GM19099 (cell line): ENCODE results near the gene AFAP1L1.

Source experiments
- POLR2A ChIP-seq: IDR thresholded peaks from 3 replicates; pipeline ENCODE4 v1.6.1; 2011; ENCODE audit warnings: low read depth; ENCODE audit not compliant: insufficient read length; ENCODE audit errors: extremely low read depth

The AFAP1L1 gene

DNA sequence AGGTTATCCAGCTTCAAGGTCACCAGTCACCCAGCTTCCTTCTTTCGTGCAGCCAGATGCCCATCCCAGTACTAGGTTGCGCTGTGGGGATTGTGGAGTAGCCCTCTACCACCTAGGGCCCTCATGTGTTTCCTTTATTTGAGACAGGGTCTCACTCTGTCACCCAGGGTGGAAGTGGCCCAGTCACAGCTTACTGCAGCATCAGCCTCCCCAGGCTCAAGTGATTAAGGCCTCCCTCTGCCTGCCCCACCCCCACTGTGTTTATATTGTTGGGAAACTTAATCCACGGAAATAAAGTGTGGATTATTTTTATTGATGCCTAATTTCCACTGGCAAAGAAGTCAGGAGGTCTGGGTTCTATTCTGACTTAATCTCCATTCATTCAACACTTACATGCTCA lies 103.1 kb downstream of the AFAP1L1 start:
- no peak for TF ChIP-seq POLR2A

DNA sequence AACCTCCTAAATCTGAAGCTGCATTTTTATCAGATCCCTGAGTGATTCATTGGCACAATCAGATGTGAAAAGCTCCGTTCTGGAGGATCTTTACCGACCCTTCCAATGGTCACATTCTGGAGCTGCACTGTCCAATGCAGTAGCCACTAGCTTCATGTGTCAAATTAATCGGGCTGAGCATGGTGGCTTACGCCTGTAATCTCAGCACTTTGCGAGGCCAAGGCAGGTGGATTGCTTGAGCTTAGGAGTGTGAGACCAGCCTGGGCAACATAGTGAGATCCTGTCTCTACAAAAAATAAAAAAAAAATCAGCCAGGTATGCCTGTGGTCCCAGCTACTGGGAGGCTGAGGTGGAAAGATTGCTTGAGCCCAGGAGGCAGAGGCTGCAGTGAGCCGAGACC lies 103.8 kb downstream of the AFAP1L1 start:
- no peak for TF ChIP-seq POLR2A

DNA sequence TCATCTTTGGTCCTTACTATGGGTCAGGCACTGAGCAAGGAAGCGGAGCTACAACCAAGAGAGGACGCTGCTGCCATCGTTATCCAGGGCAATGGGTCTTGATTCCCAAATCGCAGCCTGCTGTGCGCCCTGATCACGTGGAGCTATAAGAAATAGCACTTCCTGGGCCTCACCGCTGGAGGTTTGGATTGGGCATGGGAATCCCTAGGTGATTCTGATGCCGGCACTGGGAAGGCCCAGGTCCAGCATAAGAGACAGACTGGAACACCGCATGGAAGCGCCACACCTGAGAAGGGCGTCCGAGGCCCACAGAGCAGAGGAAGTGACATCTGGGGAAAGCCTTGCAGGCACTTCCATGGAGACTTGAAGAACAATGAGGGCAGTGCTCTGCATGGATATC lies 104.4 kb downstream of the AFAP1L1 start:
- no peak for TF ChIP-seq POLR2A

DNA sequence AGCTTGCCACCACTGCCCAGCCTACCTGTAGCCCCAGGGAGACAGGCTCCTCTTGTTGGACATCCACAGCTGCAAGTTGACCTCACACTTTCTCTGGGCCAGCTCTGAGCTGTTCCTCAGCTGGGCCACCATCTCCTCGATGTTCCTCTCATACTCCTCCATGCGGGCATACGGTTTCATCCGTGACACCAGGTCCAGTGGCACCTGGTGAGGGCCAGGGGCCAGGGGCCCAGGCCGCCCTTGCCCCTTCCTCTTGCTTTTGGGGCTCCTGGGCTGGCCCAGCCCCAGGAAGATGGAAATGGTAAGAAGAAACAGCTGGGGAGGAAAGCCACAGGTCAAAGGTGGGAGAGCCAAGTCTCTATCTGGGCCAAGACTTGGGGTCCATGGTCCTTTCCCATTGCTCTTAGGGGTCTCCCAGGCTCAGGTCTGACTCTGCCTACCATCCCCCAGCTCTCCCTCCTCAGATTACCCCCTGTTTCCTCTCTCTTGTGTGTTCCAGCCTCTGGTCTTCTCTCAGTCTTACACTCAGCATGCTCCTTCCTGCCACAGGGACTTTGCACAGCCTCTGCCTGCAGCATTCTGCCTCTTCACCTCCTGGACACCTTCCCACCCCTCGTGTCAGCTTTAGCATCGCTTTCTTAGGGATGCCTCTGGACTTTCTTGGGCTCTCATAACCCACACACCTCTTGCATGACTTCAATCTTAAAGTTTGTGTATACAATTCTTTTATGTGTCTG lies 105.2 kb downstream of the AFAP1L1 start:
- TF ChIP-seq POLR2A, result no peak

DNA sequence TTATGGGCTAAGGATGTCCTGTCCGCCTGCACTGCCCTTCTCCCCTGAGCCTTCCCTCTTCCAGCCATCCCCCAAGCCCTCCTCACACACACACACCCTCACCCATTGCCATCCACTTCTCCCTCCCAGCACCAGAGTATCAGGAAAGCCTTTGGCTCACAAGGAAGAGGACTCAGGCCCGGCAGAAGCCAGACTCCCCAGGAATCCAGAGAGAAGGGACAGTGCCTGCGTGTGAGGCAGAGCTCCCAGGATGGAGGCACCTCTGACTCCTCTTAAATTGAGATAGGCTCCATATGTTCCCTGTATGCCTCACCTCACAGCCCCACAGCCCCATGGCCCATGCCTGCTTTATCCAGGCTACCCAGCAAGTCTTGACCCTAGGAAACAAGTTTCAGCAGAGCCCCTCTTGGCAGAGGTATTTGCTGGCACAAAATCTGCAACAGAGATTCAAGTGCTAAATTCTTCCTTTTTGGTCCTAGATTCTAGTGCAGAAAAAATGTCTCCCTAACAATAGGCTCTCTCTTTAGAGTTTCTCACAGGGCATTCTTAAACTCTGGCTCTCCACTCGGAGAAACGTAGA lies 106.7 kb downstream of the AFAP1L1 start:
- no peak for TF ChIP-seq POLR2A

DNA sequence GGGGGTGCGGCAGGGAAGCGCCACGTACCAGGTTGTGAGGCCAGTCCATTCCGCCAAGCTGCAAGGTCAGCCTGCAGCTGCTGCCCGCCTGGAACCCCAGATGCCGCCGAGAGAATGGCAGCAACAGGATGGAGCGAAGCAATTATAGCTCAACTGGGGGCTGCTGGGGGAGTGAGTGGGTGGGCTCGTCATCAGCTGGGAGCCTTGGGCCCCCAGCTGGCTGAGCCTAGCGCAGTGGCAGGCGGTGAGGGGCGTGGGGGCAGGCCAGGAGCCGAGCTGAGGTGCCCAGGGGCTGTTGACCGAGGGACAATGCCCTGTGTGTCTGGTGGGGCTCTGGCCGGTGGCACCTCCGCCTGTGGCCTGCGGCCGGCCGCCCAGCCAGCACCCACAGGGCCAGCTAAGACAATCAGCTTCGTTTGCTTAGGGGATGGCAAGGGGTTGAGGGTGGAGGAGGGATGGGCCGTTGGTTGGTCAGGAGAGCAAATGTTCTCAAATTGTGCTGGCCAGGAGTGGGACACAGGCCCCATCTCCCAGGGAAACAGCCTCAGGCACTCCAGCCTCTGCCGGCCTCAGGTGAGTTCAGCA lies 107.6 kb downstream of the AFAP1L1 start, which contains the start of gene IL17B:
Gene IL17B, minus strand, starts transcription at position 116 of the 585 bp plus-strand sequence. Its CDS starts 67 bp downstream, at position 49.
- no peak for TF ChIP-seq POLR2A

DNA sequence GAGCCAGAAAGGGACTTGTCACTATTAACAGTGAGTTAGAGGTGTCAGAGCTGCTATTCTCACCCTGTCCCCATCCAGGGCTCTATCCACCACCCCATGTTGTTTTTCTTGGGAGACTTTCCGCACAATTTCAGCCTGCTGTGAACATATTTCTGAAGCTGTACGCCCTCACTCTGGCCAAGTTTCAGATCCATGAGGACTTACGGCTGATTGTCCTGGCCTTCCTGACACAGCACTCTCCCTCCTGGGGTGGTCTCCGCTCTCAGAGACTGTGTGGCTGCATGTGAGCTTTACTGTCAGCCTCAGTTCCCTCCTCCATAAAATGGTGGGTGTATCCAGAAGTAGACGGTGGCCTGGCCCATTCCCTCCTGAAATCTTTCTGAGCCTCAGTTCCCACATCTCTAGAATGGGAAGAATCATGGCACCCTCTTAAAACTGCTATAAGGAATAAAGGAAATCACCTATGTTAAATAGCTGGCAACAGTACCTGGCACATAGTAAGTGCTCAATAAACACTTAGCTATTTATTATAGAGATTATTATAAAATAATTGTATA lies 108.2 kb downstream of the AFAP1L1 start:
- TF ChIP-seq POLR2A, result no peak

DNA sequence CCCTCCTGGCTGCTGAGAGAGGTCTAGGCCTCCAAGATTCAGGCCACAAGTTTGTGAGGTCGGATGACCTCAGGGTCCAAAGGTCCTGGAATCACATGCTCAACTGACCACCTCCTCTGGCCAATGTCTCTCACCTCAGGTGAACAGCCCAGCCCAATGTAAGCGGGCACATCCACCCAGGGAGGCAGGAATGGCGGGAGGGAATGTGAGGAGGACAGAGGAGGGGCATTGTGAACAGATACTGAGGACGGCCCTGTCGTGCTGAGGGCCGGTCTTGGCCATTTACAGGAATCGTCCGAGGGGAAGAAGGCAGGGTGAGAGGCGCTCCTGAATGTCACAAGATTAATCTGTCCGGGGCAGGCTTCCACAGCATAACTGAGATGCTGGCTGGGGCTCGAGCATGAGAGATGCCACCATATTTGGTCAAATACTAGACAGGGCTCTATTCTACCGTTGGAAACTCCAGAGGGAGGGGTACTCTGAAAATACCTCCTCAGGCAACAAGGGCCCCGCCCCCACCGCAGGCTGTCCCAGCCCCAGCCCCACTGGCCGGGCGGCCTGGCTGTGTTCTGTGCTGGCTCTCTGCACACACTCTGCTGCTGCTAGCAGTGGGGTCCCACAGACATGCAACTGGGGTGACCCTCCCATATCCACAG lies 108.9 kb downstream of the AFAP1L1 start:
- TF ChIP-seq POLR2A, result no peak

DNA sequence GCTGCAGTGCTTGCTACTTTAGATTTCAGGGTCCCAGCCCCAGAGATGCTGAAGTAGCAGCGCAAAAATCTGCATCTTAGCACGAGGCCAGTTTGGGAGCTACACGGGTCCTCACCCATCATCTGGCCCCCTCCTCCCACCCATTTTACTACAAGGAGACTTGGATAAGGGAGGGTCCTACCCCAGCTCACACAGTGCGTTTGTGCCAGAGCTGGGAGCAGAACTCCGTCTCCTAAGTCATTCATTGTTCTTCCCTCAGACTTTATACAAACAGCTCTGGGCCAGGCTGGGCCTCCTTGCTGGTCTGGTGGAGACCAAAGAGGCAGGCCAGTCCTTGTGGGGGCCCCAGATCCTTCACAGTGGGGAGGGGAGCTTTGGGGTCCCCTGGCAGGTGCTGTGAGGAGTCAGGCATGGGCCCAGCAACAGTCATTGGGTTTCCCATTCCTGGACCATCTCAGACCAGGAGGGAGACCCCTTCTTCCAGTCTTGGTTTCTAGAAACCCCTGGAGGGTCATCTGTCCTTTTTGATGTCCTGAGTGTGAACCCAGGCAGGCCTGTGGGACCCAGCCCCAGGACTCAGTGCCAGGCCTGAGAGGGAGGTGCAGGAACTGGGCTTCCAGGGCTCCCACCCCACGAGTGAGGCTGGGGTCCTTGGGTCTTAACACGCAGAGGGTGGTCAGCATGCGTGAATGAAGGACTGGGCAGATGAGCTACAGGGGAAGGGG lies 109.8 kb downstream of the AFAP1L1 start:
- TF ChIP-seq POLR2A, result no peak

DNA sequence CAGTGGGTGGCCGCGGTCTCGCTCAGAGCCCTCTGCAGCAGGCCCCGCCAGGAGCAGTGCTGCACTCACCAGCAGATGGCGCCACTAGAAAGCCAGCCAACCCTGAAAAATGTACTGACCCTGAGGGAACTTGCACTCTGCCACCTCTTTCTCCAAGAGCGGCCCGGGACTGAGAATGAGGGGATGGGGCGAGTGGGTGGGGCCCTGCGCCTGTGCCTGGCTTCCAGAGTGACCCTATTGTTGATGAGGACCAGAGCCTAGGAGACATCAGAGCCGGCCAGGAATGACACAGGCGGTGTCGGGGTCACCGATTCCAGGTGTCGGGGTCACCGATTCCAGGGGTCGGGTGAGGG lies 110.3 kb downstream of the AFAP1L1 start:
- TF ChIP-seq POLR2A, result no peak

DNA sequence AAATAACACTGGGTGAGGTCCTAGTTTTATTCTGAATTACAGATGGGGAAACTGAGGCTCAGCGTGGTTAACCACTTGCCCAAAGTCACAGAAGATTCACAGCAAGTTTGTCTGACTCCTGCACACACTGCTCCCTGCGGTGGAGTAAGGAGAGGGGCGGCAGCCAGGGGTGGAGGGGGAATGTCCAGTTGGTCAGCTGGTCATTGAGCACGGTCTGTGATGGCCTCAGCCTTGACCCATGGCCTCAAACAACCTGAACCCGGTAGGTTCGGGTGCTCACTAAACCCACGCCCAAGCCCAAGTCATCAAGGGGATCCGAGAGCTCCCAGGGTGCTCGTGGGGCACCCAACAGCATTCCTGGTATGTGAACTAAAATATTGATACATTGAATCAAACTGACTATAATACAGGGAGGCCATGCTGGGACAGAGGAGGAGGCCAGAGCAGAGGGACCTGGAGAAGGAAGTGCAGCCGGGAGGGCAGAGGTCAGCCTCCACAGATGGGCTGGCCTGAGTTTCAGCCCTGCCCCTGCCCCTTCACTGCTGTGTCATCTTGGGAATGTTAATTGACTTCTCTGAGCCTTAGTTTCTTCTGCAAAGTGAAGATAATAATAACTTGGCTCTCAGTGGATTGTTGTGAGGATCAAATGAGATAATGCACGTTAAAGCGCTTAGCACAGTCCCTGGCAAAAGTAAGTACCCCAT lies 111.0 kb downstream of the AFAP1L1 start:
- no peak for TF ChIP-seq POLR2A

DNA sequence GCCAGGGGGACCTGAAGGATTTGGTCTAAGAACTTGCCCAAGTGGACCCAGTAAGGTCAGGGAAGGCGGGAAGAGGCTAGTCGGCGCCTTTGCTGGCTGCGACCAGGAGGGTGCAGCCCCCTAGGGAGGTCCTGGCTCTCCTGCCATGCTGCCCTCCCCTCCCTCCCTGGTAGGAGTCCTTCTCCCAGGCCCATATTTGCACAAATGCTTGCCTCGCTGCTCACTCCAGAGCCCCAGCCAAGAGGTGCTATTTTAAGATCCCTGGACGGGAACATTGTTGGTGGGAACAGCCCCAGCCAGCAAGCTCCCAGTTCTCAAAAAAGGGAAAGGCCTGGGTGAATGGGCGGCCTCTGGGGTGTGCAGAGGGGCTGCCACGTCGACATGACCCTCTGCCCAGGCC lies 111.7 kb downstream of the AFAP1L1 start:
- TF ChIP-seq POLR2A, result no peak

DNA sequence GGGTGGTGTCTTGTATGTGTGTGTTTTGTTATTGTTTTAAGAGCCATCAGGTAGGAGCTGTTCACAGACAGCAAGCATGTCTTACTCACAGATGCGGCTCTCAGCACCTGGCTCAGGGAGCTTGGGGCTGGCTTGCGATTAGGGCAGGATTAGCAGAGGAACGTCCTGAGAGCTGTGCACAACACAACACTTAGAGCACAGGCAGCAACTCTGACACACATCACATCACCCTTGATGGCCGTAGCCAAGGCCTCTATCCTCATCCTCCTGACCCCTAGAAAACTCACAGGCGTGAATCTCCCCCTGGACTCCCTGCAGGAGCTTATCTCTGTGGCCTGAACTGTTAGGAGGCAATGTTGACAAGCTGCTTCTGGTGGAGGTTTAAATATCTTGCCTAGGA lies 114.5 kb downstream of the AFAP1L1 start:
- TF ChIP-seq POLR2A, result no peak

DNA sequence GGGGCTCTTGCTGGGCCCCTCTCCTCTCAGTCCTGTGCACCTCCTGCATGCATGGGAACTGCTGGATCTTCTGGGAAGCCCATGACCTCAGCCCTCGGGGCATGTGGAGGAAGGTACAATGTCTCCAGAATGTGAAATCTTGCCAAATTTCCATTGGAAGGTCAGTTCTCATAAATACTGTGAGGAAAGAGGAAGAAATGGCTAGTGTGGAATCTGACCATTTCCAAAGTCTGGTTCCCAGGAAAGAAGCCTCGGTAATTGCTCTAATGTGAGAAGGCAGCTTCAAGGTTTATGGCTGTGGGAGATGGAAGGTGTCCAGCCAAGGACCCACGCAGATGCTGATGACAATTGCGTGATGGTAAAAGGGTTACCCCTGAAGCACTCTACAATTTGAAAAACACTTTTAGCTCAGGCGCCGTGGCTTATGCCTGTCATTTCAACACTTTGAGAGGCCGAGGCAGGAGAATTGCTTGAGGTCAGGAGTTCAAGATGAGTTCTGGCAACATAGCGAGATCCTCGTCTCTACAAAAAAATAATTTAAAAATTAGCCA lies 115.5 kb downstream of the AFAP1L1 start:
- TF ChIP-seq POLR2A, result no peak

DNA sequence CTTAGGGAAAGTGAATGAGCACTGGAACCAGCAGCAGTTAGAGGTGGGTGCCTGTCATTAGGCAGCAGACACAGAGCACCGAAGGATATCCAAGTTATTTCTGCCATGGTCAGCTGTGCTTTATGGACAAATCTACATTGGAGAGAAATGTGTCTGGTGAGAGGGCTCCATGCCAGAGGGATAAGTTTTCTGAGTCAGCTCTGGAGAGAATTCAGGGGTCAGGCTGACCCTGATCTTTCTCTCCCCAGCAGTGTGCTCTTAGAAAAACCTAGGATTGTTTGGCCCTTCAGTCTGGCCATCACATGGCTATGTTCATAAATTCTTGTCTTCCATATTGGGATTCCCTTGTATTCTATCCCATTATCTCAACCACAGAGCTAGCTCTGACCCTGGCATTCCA lies 116.3 kb downstream of the AFAP1L1 start:
- no peak for TF ChIP-seq POLR2A
